ENCODE data around the gene CCND3. TPM values are rescaled to one million over a fixed set of nuclear protein-coding genes. Genes with fewer than 3 reads are reported as not detected.
A peak's percentile ranks its signal among the peaks of the same experiment; 100 is the strongest.

CCND3 gene
- total and polyA plus RNA-seq, 2 of the 8 experiments (the other 6 are each of a cell fraction or from before 2014, with no cell fraction given): 30.6 to 32.9 TPM

GRCh38 chr6:41966214-41966920 is 24.8 kb upstream of the CCND3 start:
- peak overlapping the region; percentile 16; the same call in 1 of the 2 replicates for H3K27ac ChIP-seq (ENCODE audit: low read depth, low read length)
- TF ChIP-seq SP1 (IDR thresholded peaks at IDR 0.05; ENCODE audit: low read depth, low read length) (no peak), POLR2AphosphoS5 (IDR thresholded peaks at IDR 0.05; ENCODE audit: low read depth, low read length) (no peak), POLR2A (IDR thresholded peaks at IDR 0.05; ENCODE audit: control extremely low read depth in 1 of 2, low read depth in 2 of 2, low read length in 2 of 2) (no peak), EGR1 (IDR thresholded peaks at IDR 0.05; ENCODE audit: borderline replicate concordance, low read depth, low read length) (no peak), SIRT6 (IDR thresholded peaks at IDR 0.05; ENCODE audit: low read length) (no peak), SP4 (IDR thresholded peaks at IDR 0.05; ENCODE audit: low read length) (0 out of 2 replicates have a peak, but pooled peaks have one; percentile 10), KDM1A (IDR thresholded peaks at IDR 0.05; ENCODE audit: borderline replicate concordance, low read length) (0 out of 2 replicates have a peak, but pooled peaks have one; percentile 5), ATF3 (IDR thresholded peaks at IDR 0.05; ENCODE audit: insufficient read depth, low read depth, low read length) (no peak), SAP30 (IDR thresholded peaks at IDR 0.05; ENCODE audit: insufficient read depth, insufficient replicate concordance, low read length) (no peak)

More at GRCh38 chr6:41966214-41966920, 24.8 kb upstream of the CCND3 start:
- Histone ChIP-seq H3K79me1 (ENCODE audit: low read depth, low read length) (no peaks in the 10 kb centered on the region), H3K18ac (ENCODE audit: extremely low read depth, low read length) (peak overlapping the region; percentile 76; the same call in 1 of the 2 replicates), H2BK15ac (ENCODE audit: low read length) (no peak overlapping the region; the same call in 1 of the 2 replicates), H3K23me2 (ENCODE audit: low read depth, low read length) (peaks cover 7% of the 10 kb centered on the region; the same call in 1 of the 2 replicates), H4K5ac (ENCODE audit: insufficient read length, low read depth, low read length) (peak overlapping the region; percentile 90), H3K4me1 (replicated peaks in 1 of 4; ENCODE audit: control insufficient read depth in 3 of 4, insufficient read depth in 4 of 4, low read length in 3 of 4) (peaks cover 15 to 28% (median 23%) of the 10 kb centered on the region in 4 experiments), H2BK12ac (ENCODE audit: low read depth, low read length) (peak overlapping the region; percentile 85; the same call in 1 of the 2 replicates), H3K14ac (ENCODE audit: insufficient read length) (no peak overlapping the region), H3K4me3 (ENCODE audit: extremely low read depth in 1 of 4, insufficient read depth in 2 of 4, low read depth in 3 of 4, low read length in 4 of 4) (no peak overlapping the region; a peak in 1 of 8 replicates), H2AFZ (ENCODE audit: low read length) (no peak overlapping the region), H3K27me3 (replicated peaks in 1 of 4; ENCODE audit: control insufficient read depth in 3 of 4, extremely low read depth in 1 of 4, insufficient read depth in 3 of 4, low read length in 3 of 4) (no peaks in the 10 kb centered on the region; a peak in 1 of 7 replicates), H3K56ac (replicated peaks; ENCODE audit: insufficient read length, low read depth, low read length) (no peak overlapping the region), H2AK5ac (ENCODE audit: low read depth, low read length) (peak overlapping the region; percentile 82; the same call in 1 of the 2 replicates), H3K4ac (replicated peaks; ENCODE audit: insufficient read length, low read depth, low read length) (no peak overlapping the region), H2BK20ac (ENCODE audit: low read length) (peak overlapping the region; percentile 94; the same call in 1 of the 2 replicates), H4K20me1 (replicated peaks in 1 of 2; ENCODE audit: control insufficient read depth in 1 of 2, insufficient read depth in 2 of 2, low read length in 2 of 2) (peaks cover 0 to 3% of the 10 kb centered on the region in 2 experiments), H3K36me3 (ENCODE audit: control insufficient read depth in 2 of 4, insufficient read depth in 4 of 4, low read length in 3 of 4) (no peaks in the 10 kb centered on the region), H3K23ac (ENCODE audit: insufficient read length) (no peak overlapping the region), H3K79me2 (ENCODE audit: control insufficient read depth in 1 of 2, insufficient read depth in 2 of 2, low read length in 2 of 2) (no peaks in the 10 kb centered on the region), H3K4me2 (ENCODE audit: insufficient read depth in 1 of 2, low read depth in 2 of 2, low read length in 2 of 2) (peak overlapping the region in 1 of 2 experiments; percentile 4; a peak in 1 of 4 replicates), H2BK120ac (replicated peaks; ENCODE audit: low read depth, low read length) (peak overlapping the region; percentile 60), H3K9ac (replicated peaks in 1 of 4; ENCODE audit: extremely low read depth in 1 of 4, low read depth in 3 of 4, low read length in 3 of 4) (no peak overlapping the region), H2BK5ac (ENCODE audit: low read depth, low read length) (peak overlapping the region; percentile 87), H3K9me3 (ENCODE audit: insufficient read depth in 2 of 2, low read depth in 1 of 2, low read length in 1 of 2) (no peaks in the 10 kb centered on the region), H4K8ac (ENCODE audit: extremely low read depth, insufficient read depth, low read length) (no peak overlapping the region), H4K91ac (replicated peaks; ENCODE audit: insufficient read length, low read length) (peak overlapping the region; percentile 36)
- DNase-seq (ENCODE audit: low read depth in 1 of 2, low spot score in 2 of 2) (no peak), FAIRE-seq (no peak)
- ChIA-PET POLR2A (ENCODE audit: partially characterized antibody) (interaction anchor here (0.7 to 2.2 kb wide), 10 partner anchors 18 to 173 kb away, joined by 3 to 12 read pairs (median 5); partner anchors contain the start of genes BYSL, CCND3, MED20 and TAF8), CTCF (ENCODE audit: partially characterized antibody) (interaction anchor here (0.5 to 3.0 kb wide), 8 partner anchors 12 to 689 kb away, joined by 3 to 14 read pairs (median 7); partner anchors contain the start of genes BYSL and MED20)
- 48% methylated on average over 5 of the region's 5 CpGs; no CpG with 5 or more reads in 1 of the 2 experiments for WGBS, 2 experiments (ENCODE audit: extremely low coverage in 1 of 2, insufficient coverage in 1 of 2, insufficient read length in 1 of 2, insufficient replicate concordance in 2 of 2, low coverage in 1 of 2, low lambda C conversion rate in 2 of 2, missing lambda C conversion rate in 1 of 2)

Data from H1 (cell line).